Activated T-cell treated with anti-CD3 and anti-CD28 coated beads, Interleukin-2, amount 50 U/mL, for 24 hours (primary cell): ENCODE results near the gene TMTC4.
"Not testable (repeated sequence)": the region's sequence is repeated elsewhere in the genome, so short reads cannot be mapped to it uniquely, and the experiment has no call there.

Source experiments
- DNase-seq: peaks from one replicate; pipeline ENCODE4 v3.0.0-alpha.2; 2020
- H3K27ac Mint-ChIP-seq: 2 replicates; pipeline ENCODE4 v1.8.0; 2020; ENCODE audit warnings: mild to moderate bottlenecking, mixed read lengths
- H3K27me3 Mint-ChIP-seq: 2 replicates; pipeline ENCODE4 v1.8.0; 2020; ENCODE audit warnings: mixed read lengths
- H3K36me3 Mint-ChIP-seq: 2 replicates; pipeline ENCODE4 v1.8.0; 2020; ENCODE audit warnings: low read depth, mixed read lengths
- H3K4me1 Mint-ChIP-seq: 2 replicates; pipeline ENCODE4 v1.8.0; 2020; ENCODE audit warnings: low read depth, mixed read lengths
- H3K4me3 Mint-ChIP-seq: 2 replicates; pipeline ENCODE4 v1.8.0; 2020; ENCODE audit warnings: mild to moderate bottlenecking, moderate library complexity, mixed read lengths
- H3K9me3 Mint-ChIP-seq: 2 replicates; pipeline ENCODE4 v1.8.0; 2020; ENCODE audit warnings: mixed read lengths

Gene TMTC4, protein sequence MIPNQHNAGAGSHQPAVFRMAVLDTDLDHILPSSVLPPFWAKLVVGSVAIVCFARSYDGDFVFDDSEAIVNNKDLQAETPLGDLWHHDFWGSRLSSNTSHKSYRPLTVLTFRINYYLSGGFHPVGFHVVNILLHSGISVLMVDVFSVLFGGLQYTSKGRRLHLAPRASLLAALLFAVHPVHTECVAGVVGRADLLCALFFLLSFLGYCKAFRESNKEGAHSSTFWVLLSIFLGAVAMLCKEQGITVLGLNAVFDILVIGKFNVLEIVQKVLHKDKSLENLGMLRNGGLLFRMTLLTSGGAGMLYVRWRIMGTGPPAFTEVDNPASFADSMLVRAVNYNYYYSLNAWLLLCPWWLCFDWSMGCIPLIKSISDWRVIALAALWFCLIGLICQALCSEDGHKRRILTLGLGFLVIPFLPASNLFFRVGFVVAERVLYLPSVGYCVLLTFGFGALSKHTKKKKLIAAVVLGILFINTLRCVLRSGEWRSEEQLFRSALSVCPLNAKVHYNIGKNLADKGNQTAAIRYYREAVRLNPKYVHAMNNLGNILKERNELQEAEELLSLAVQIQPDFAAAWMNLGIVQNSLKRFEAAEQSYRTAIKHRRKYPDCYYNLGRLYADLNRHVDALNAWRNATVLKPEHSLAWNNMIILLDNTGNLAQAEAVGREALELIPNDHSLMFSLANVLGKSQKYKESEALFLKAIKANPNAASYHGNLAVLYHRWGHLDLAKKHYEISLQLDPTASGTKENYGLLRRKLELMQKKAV

DNA sequence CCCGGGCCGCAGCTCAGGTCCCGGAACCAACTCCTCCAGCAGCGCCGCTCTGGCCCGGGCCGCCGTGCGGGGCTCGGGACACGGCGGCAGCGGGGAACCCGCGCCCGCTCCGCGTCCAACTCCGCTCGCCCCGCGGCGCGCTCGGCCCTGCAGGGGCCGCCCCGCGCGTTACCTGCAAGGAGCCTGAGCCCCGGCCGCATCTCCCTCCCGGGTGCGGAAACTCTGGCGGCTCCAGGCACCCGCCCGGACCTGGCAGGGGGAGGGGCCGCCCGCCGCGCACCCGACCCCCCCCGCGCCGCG lies at the start of gene TMTC4:
Gene TMTC4 (minus strand): TSS at position 224 of the 300 bp plus-strand sequence. CDS start 4,433 bp downstream, outside the sequence.
- Mint-ChIP-seq H3K4me1 (peaks cover 24% of the 10 kb centered on the region), H3K36me3 (peaks cover 5% of the 10 kb centered on the region), H3K9me3 (no peaks in the 10 kb centered on the region), H3K27ac (peak within 1 kb of the TSS; percentile 91), H3K27me3 (peaks cover 8% of the 10 kb centered on the region), H3K4me3 (peak within 1 kb of the TSS; percentile 83)
- DNase-seq = no peak

DNA sequence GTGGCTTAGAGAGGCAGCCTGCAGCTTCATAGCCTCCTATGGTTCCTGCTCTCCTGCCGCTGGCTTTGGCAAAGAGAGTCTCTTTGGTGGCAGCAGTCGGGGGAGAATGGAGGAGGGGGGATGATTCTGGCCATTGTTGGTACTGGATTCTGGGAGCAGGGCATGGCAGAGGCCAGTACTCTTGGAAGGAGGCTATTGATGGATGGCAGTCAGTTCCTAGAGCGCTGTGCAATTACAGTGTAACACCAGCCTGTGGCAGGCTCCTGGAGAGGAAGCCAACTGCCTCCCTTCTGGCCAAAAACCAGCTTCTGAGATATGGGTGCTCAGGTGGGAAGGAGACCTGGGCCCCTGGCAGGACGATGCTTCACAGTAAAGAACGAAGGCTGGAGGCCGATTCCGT lies 47.9 kb upstream of the TMTC4 start:
- Mint-ChIP-seq H3K27ac (no peak overlapping the region), H3K4me3 (no peak overlapping the region), H3K36me3 (no peaks in the 10 kb centered on the region), H3K4me1 (no peaks in the 10 kb centered on the region), H3K9me3 (peaks cover 4% of the 10 kb centered on the region), H3K27me3 (peaks cover 14% of the 10 kb centered on the region)
- DNase-seq = no peak

DNA sequence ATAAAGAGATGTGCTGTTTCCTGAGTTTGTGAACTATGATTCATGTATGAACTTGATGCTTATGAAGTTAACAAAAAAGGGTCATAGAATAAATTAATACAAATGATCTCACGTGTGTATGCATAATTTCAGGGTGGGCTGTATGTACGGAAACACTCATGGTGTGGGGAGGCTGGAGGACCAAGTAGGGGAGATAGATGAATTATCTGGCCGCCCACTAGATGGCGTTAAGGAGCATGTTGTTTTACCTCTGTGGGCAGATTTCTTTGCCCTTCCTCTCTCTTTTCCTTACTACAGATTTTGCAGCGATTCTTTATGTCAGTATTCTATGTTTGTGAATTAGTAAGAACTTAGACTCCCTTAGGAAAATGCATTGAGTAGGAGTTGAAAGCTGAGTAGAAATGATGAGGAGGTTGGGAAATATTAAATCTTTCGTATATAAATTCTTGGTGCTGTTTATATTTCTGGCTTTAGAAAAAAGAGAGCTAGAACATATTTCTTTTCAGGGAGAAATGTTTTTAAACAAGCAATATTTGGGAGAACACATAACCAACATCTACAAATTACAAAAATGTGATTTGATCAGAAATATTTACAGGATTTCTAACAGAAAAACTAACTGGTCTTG lies 47.4 kb upstream of the TMTC4 start:
- Mint-ChIP-seq H3K36me3 (no peaks in the 10 kb centered on the region), H3K27ac (no peak overlapping the region), H3K4me1 (no peaks in the 10 kb centered on the region), H3K9me3 (peaks cover 4% of the 10 kb centered on the region), H3K4me3 (no peak overlapping the region), H3K27me3 (peaks cover 16% of the 10 kb centered on the region)
- peak; percentile 35 for DNase-seq

DNA sequence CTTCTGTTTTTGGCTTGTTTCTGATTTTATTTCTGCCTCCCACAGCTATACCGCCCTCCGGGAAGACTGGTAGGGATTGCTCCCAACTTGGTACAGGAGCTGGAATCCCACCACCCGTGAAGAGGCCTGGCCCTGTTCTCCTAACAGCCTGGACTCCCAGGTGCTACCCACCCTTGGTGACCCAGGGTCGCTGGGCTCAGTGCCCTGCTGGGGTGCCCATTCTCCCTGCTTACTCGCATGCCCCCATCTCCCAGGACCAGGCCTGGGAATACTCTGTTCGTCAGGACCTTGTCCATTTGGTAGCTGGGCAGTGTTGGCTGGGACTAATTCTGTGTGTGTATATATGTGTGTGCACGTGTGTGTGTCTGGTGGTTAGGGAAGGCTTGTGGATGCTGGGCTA lies 41.0 kb upstream of the TMTC4 start:
- H3K9me3 Mint-ChIP-seq = peaks cover 2% of the 10 kb centered on the region

DNA sequence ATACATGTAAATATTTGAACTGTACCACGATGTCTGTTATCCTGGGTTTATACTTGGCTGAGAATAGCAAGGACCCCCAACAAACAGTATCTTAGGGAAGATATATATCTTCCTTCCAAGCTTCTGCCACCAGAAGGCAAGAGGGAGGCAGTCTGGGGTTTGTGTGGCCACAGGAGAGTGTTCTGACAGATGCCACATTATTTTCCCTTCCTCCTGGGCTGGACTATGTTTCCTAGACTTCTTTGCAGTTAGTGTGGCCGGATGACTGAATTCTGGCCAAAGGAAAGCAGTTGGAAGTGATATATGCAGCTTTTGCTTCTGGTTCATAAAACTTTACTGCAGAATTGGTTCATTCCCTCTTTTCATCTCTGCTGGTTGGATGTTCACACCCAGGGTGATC lies 39.9 kb upstream of the TMTC4 start:
- Mint-ChIP-seq H3K4me3 (no peak overlapping the region), H3K27me3 (peaks cover 11% of the 10 kb centered on the region), H3K9me3 (no peaks in the 10 kb centered on the region), H3K27ac (no peak overlapping the region), H3K36me3 (no peaks in the 10 kb centered on the region), H3K4me1 (no peaks in the 10 kb centered on the region)
- DNase-seq = no peak

More for the DNA sequence above, 41.0 kb upstream of the TMTC4 start:
- Mint-ChIP-seq H3K4me1 (no peaks in the 10 kb centered on the region), H3K4me3 (no peak overlapping the region), H3K27ac (no peak overlapping the region), H3K27me3 (peaks cover 11% of the 10 kb centered on the region), H3K36me3 (no peaks in the 10 kb centered on the region)
- DNase-seq = no peak

DNA sequence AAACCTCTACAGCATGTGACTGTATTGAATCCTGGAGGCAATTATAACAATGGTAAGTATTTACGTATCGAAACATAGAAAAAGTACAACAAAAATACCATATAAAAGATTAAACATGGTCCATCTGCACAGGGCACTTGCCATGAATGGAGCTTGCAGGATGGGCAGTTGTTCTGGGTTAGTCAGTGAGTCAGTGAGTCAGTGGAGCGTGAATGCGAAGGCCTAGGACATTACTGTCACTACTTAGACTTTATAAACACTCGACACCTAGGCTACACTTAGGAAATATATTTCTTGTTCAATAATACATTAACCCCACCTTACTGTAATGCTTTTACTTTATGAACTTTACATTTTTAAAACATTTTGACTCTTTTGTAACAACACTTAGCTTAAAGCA lies 35.6 kb upstream of the TMTC4 start:
- H3K4me3 Mint-ChIP-seq = no peak overlapping the region
- no peak overlapping the region for H3K27ac Mint-ChIP-seq
- no peaks in the 10 kb centered on the region for H3K9me3 Mint-ChIP-seq
- H3K27me3 Mint-ChIP-seq = peaks cover 2% of the 10 kb centered on the region
- no peaks in the 10 kb centered on the region for H3K36me3 Mint-ChIP-seq
- no peaks in the 10 kb centered on the region for H3K4me1 Mint-ChIP-seq
- DNase-seq = no peak

DNA sequence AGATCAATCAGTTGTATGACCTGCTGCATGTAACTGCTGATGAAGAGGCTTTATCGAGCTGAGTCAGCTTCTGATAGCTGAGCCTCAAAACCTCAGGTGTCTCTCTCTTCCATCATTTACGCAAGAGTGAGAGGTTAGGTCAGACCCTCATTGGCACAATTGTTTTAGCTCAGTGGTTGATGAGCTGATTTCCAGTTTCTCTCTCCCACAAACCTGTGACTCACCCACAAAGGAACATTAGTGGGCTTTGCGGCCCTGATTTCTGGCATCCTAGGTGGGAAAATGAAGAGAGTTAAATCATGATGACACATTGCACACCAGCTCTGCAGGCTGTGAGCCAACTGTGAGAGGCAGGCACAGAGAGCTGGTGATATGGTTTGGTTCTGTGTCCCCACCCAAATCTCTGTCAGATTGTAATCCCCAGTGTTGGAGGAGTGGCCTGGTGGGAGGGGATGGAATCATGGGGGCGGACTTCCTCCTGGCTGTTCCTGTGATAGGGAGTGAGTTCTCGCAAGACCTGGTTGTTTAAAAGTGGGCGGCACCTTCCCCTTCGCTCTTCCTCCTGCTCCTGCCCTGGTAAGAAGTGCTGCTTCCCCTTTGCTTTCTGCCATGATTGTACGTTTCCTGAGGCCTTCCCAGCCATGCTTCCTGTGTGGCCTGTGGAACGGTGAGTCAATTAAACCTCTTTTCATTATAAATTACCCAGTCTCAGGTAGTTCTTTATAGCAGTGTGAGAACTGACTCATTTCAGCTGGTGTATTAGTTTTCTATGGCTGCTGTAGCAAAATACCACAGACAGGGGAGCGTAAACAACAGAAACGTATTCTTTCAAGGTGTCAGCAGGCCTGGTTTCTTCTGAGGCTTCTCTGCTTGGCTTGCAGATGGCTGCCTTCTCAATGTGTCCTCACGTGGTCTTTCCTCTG lies 33.5 kb upstream of the TMTC4 start:
- H3K4me1 Mint-ChIP-seq = no peaks in the 10 kb centered on the region
- no peaks in the 10 kb centered on the region for H3K36me3 Mint-ChIP-seq
- H3K27ac Mint-ChIP-seq = no peak overlapping the region
- H3K4me3 Mint-ChIP-seq = no peak overlapping the region
- H3K9me3 Mint-ChIP-seq = no peaks in the 10 kb centered on the region
- H3K27me3 Mint-ChIP-seq = peaks cover 2% of the 10 kb centered on the region
- no peak for DNase-seq

DNA sequence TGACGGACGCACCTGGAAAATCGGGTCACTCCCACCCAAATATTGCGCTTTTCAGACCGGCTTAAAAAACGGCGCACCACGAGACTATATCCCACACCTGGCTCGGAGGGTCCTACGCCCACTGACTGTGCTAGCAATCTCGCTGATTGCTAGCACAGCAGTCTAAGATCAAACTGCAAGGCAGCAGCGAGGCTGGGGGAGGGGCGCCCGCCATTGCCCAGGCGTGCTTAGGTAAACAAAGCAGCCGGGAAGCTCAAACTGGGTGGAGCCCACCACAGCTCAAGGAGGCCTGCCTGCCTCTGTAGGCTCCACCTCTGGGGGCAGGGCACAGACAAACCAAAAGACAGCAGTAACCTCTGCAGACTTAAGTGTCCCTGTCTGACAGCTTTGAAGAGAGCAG lies 23.7 kb upstream of the TMTC4 start:
- not testable (repeated sequence) for H3K9me3 Mint-ChIP-seq, H3K4me1 Mint-ChIP-seq, H3K36me3 Mint-ChIP-seq, DNase-seq, H3K27ac Mint-ChIP-seq, H3K4me3 Mint-ChIP-seq
- H3K27me3 Mint-ChIP-seq = peaks cover 23% of the 10 kb centered on the region

DNA sequence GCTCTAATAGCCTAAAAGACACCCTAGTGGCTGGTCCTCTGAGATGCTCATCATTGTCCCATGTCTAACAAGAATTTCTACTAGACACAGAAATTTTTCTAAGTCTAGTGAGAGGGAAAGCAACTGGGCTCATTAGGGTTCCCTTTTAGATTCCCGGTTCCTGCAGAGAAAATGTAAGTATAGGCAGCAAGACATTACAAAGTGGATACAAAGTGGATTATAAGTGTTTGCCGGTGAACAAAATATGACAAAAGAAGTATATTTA lies 20.8 kb upstream of the TMTC4 start:
- H3K4me3 Mint-ChIP-seq = no peak overlapping the region
- no peaks in the 10 kb centered on the region for H3K36me3 Mint-ChIP-seq
- no peaks in the 10 kb centered on the region for H3K9me3 Mint-ChIP-seq
- no peak for DNase-seq
- H3K27me3 Mint-ChIP-seq = peaks cover 31% of the 10 kb centered on the region
- H3K27ac Mint-ChIP-seq = no peak overlapping the region
- H3K4me1 Mint-ChIP-seq = no peaks in the 10 kb centered on the region

DNA sequence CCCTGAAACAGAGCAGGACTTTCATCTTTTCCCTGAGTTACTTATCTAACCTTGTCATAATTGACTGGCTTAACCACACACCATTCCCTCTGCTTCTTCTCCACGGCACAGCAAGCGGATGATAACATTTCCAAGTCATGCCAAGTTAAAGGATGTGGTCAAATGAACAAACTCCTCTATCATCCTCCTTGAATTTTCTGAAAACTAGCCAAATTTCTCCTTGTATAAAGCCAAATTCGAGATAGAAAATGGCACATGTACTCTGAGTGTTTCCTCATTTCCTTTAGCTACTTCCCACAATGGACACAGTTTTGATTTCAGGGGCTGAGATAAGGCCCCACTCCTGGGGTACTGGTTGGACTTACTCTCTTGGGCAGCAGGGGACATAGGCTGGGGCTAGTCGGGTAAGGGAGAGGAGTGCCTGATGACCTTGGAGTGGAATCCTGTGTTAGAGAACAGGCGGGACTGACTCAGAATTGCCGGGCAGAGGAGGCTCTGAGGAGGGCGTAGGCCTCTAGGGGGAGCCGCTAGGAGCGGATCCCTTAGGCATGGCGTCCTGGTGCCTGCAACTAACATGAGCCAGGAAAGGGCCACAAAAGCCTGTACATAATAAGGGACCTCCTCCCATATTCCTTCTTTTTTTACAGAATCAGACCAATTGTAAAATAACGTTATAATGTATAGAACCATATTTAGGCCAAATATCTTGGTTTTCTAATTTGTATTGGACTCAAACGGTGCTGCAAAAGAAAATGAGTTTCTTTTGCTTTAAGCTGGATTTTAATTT lies 20.3 kb upstream of the TMTC4 start:
- Mint-ChIP-seq H3K4me3 (no peak overlapping the region), H3K36me3 (no peaks in the 10 kb centered on the region), H3K4me1 (no peaks in the 10 kb centered on the region), H3K27me3 (peaks cover 31% of the 10 kb centered on the region), H3K27ac (no peak overlapping the region), H3K9me3 (no peaks in the 10 kb centered on the region)
- no peak for DNase-seq

DNA sequence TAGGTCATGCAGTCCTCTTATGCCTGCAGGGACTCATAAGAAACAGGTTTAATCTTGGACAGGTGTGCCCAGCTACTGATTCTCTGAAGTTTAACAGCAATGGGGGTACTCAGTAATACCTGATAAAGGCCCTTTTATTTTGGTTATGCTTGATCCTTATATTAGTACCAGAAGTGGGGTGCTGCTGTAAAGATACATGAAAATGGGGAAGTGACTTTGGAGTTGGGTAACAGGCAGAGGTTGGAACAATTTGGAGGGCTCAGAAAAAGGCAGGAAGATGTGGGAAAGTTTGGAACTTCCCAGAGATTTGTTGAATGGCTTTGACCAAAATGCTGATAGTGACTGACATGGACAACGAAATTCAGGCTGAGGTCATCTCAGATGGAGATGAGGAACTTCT lies 14.6 kb upstream of the TMTC4 start:
- peaks cover 16% of the 10 kb centered on the region for H3K27me3 Mint-ChIP-seq
- H3K27ac Mint-ChIP-seq = no peak overlapping the region
- peaks cover 10% of the 10 kb centered on the region for H3K9me3 Mint-ChIP-seq
- H3K4me1 Mint-ChIP-seq = no peaks in the 10 kb centered on the region
- no peak overlapping the region for H3K4me3 Mint-ChIP-seq
- peaks cover 5% of the 10 kb centered on the region for H3K36me3 Mint-ChIP-seq
- no peak for DNase-seq

DNA sequence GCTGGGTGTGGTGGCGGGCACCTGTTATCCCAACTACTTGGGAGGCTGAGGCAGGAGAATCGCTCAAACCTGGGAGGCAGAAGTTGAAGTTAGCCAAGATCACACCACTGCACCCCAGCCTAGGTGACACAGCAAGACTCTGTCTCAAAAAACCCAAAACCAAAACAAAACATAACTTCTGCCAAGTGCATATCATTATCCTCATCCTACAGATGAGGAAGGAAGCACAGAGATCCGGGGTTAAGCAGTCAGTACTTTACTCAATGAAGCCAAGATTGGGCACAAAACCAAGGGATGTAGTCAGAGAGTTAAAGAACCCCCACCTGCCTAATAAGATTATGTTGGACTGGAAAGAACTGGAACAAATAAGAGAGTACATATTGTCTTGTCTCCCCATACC lies 5.5 kb upstream of the TMTC4 start:
- Mint-ChIP-seq H3K27me3 (peaks cover 16% of the 10 kb centered on the region), H3K27ac (no peak overlapping the region), H3K9me3 (no peaks in the 10 kb centered on the region), H3K4me3 (no peak overlapping the region), H3K4me1 (peaks cover 11% of the 10 kb centered on the region), H3K36me3 (no peaks in the 10 kb centered on the region)
- no peak for DNase-seq

DNA sequence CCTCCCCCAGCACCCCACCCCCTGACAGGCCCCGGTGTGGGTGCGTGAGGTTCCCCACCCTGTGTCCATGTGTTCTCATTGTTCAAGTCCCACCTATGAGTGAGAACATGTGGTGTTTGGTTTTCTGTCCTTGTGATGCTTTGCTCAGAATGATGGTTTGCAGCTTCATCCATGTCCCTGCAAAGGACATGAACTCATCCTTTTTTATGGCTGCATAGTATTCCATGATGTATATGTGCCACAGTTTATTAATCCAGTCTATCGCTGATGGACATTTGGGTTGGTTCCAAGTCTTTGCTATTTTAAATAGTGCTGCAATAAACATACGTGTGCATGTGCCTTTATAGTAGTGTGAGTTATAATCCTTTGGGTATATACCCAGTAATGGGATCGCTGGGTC lies 2.5 kb upstream of the TMTC4 start:
- H3K27me3 Mint-ChIP-seq, H3K4me3 Mint-ChIP-seq, DNase-seq, H3K36me3 Mint-ChIP-seq, H3K9me3 Mint-ChIP-seq, H3K27ac Mint-ChIP-seq: not testable (repeated sequence)
- H3K4me1 Mint-ChIP-seq = peaks cover 24% of the 10 kb centered on the region

DNA sequence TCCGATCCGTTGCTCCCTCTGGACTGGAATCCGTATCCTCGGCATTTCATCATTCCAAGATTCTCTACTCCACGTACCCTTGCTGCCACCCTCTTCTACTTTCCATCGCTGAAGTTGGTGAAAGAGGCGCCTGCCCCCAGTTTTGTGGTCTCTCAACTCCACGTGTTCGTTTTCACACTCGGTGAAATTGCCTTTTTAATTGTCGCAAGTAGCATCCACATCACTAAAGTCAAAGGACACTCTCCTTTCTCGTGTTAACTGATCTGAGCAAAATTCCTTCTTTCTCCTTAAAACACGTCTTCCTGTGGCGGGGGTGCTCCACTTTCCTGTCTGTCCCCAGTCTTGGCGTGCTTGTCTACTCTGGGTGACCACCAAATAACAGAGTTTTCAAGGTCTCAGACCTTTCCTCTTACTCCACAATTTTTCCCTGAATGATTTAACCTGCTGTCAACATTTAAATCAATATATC lies 1.1 kb upstream of the TMTC4 start:
- Mint-ChIP-seq H3K4me3 (peak overlapping the region; percentile 82), H3K36me3 (peaks cover 3% of the 10 kb centered on the region), H3K27ac (peak overlapping the region; percentile 81), H3K9me3 (no peaks in the 10 kb centered on the region), H3K4me1 (peaks cover 24% of the 10 kb centered on the region), H3K27me3 (peaks cover 8% of the 10 kb centered on the region)
- no peak for DNase-seq
